ENCODE measurements around the gene PHLDB2. TPM values are rescaled to one million over a fixed set of nuclear protein-coding genes. Genes with fewer than 3 reads are reported as not detected.

PHLDB2 gene
- total RNA-seq, 3 donors from 2014 or later = 53.1 to 94.4 (median 65.0) TPM

GRCh38 chr3:111831840-111832239 is 27.2 kb upstream of the PHLDB2 start:
- no peaks in the 10 kb centered on the region for H3K27me3 ChIP-seq
- DNase-seq (ENCODE audit: low spot score in 2 of 2) = no peak
- H3K4me3 ChIP-seq = no peak overlapping the region
- H3K36me3 ChIP-seq = no peaks in the 10 kb centered on the region
- TF ChIP-seq POLR2A (IDR thresholded peaks at IDR 0.05) (no peak), POLR2AphosphoS5 (IDR thresholded peaks at IDR 0.05) (no peak), CTCF (IDR thresholded peaks at IDR 0.05) (no peak)
- H3K27ac ChIP-seq = no peak overlapping the region
- intact Hi-C loops (cut with DNase I; ENCODE audit: low total_unique reads) = no loop called here
- no peaks in the 10 kb centered on the region for H3K4me1 ChIP-seq
- H3K9me3 ChIP-seq = no peaks in the 10 kb centered on the region

DNA sequence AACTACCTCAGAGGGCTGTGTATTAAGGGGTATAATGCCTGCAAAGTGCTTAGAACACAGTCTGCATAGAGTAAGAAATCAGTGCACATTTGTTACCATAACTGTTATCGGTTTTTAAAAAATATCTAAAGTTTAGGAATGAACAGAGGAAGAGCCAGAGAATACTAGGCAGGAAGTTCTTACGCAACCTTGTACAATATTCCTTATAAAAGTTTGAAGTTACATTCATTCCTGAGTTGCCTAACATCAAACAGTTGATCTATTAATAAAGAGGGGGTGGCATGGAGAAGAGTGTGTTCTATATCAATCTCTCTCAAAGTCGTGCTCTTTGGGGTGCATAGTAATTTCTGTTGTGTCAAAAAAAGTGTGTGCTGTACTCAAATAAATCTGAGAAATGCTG is 22.0 kb upstream of the PHLDB2 start:
- Histone ChIP-seq H3K4me3 (no peak overlapping the region), H3K27me3 (no peaks in the 10 kb centered on the region), H3K27ac (no peak overlapping the region), H3K9me3 (no peaks in the 10 kb centered on the region), H3K4me1 (no peaks in the 10 kb centered on the region), H3K36me3 (no peaks in the 10 kb centered on the region)
- no peak for TF ChIP-seq POLR2A (IDR thresholded peaks at IDR 0.05)
- TF ChIP-seq POLR2AphosphoS5 (IDR thresholded peaks at IDR 0.05) = no peak
- TF ChIP-seq CTCF (IDR thresholded peaks at IDR 0.05) = no peak
- no peak for DNase-seq (ENCODE audit: low spot score in 2 of 2)
- intact Hi-C loops (cut with DNase I; ENCODE audit: low total_unique reads) = no loop called here

GRCh38 chr3:111838133-111838532 is 20.9 kb upstream of the PHLDB2 start:
- Histone ChIP-seq H3K27me3 (no peaks in the 10 kb centered on the region), H3K4me1 (no peaks in the 10 kb centered on the region), H3K36me3 (no peaks in the 10 kb centered on the region), H3K4me3 (no peak overlapping the region), H3K27ac (no peak overlapping the region), H3K9me3 (no peaks in the 10 kb centered on the region)
- no peak for TF ChIP-seq CTCF (IDR thresholded peaks at IDR 0.05)
- no peak for TF ChIP-seq POLR2A (IDR thresholded peaks at IDR 0.05)
- TF ChIP-seq POLR2AphosphoS5 (IDR thresholded peaks at IDR 0.05) = no peak
- intact Hi-C loops (cut with DNase I; ENCODE audit: low total_unique reads) = no loop called here
- DNase-seq (ENCODE audit: low spot score in 2 of 2) = no peak

GRCh38 chr3:111846039-111846438 is 13.0 kb upstream of the PHLDB2 start:
- no peak overlapping the region for H3K4me3 ChIP-seq
- intact Hi-C loops (cut with DNase I; ENCODE audit: low total_unique reads) = no loop called here
- H3K27me3 ChIP-seq = no peaks in the 10 kb centered on the region
- no peaks in the 10 kb centered on the region for H3K36me3 ChIP-seq
- no peaks in the 10 kb centered on the region for H3K4me1 ChIP-seq
- H3K27ac ChIP-seq = no peak overlapping the region
- TF ChIP-seq POLR2A (IDR thresholded peaks at IDR 0.05) = no peak
- no peak for TF ChIP-seq POLR2AphosphoS5 (IDR thresholded peaks at IDR 0.05)
- TF ChIP-seq CTCF (IDR thresholded peaks at IDR 0.05) = no peak
- no peaks in the 10 kb centered on the region for H3K9me3 ChIP-seq
- DNase-seq (ENCODE audit: low spot score in 2 of 2) = no peak

- Histone ChIP-seq H3K27me3 (no peaks in the 10 kb centered on the region), H3K36me3 (no peaks in the 10 kb centered on the region), H3K4me1 (no peaks in the 10 kb centered on the region), H3K9me3 (no peaks in the 10 kb centered on the region), H3K4me3 (no peak overlapping the region), H3K27ac (no peak overlapping the region)
- intact Hi-C loops (cut with DNase I; ENCODE audit: low total_unique reads) = no loop called here
- no peak for DNase-seq (ENCODE audit: low spot score in 2 of 2)
- TF ChIP-seq POLR2A (IDR thresholded peaks at IDR 0.05) (no peak), CTCF (IDR thresholded peaks at IDR 0.05) (no peak), POLR2AphosphoS5 (IDR thresholded peaks at IDR 0.05) (no peak)
Measured at GRCh38 chr3:111846717-111847116, 12.3 kb upstream of the PHLDB2 start.

Data from breast epithelium (tissue), 4 donors.